ENCODE results near the gene MMP13.

Gene MMP13

GRCh38 chr11:102926517-102926916, 29.0 kb downstream of the MMP13 start:
- TF ChIP-seq CTCF (IDR thresholded peaks at IDR 0.05; ENCODE audit: borderline replicate concordance, control extremely low read depth, extremely low read depth, insufficient read depth, missing control alignments) = no peak
- no peak for DNase-seq (ENCODE audit: low spot score)

GRCh38 chr11:102925988-102926387, 29.5 kb downstream of the MMP13 start:
- no peak for DNase-seq (ENCODE audit: low spot score)
- TF ChIP-seq CTCF (IDR thresholded peaks at IDR 0.05; ENCODE audit: borderline replicate concordance, control extremely low read depth, extremely low read depth, insufficient read depth, missing control alignments) = no peak
- in situ Hi-C loops (cut with MboI; ENCODE audit: low sequenced_read_pairs, unreplicated experiment) = no loop called here

More at GRCh38 chr11:102926517-102926916, 29.0 kb downstream of the MMP13 start:
- in situ Hi-C loops (cut with MboI; ENCODE audit: low sequenced_read_pairs, unreplicated experiment) = no loop called here

- no peak for DNase-seq (ENCODE audit: low spot score)
- in situ Hi-C loops (cut with MboI; ENCODE audit: low sequenced_read_pairs, unreplicated experiment) = no loop called here
- TF ChIP-seq CTCF (IDR thresholded peaks at IDR 0.05; ENCODE audit: borderline replicate concordance, control extremely low read depth, extremely low read depth, insufficient read depth, missing control alignments) = no peak
These were observed 30.6 kb downstream of the MMP13 start for GRCh38 chr11:102924851-102925380.

- no peak for TF ChIP-seq CTCF (IDR thresholded peaks at IDR 0.05; ENCODE audit: borderline replicate concordance, control extremely low read depth, extremely low read depth, insufficient read depth, missing control alignments)
- in situ Hi-C loops (cut with MboI; ENCODE audit: low sequenced_read_pairs, unreplicated experiment) = no loop called here
- DNase-seq (ENCODE audit: low spot score) = no peak
These were observed 33.8 kb downstream of the MMP13 start for GRCh38 chr11:102921587-102922220.

- DNase-seq (ENCODE audit: low spot score) = peak; percentile 31
- in situ Hi-C loops (cut with MboI; ENCODE audit: low sequenced_read_pairs, unreplicated experiment) = no loop called here
- TF ChIP-seq CTCF (IDR thresholded peaks at IDR 0.05; ENCODE audit: borderline replicate concordance, control extremely low read depth, extremely low read depth, insufficient read depth, missing control alignments) = no peak
These were observed 35.3 kb downstream of the MMP13 start for GRCh38 chr11:102920118-102920684.

- in situ Hi-C loops (cut with MboI; ENCODE audit: low sequenced_read_pairs, unreplicated experiment) = no loop called here
- no peak for TF ChIP-seq CTCF (IDR thresholded peaks at IDR 0.05; ENCODE audit: borderline replicate concordance, control extremely low read depth, extremely low read depth, insufficient read depth, missing control alignments)
- no peak for DNase-seq (ENCODE audit: low spot score)
These were observed 40.5 kb downstream of the MMP13 start for GRCh38 chr11:102915044-102915375.

Measured in GM13976 (cell line).